HL-60 (cell line): Measurements from ENCODE around the gene MGAT5.

Experiments used
- DNase-seq, 2 experiments: peaks; one replicate each; pipeline ENCODE4 v3.0.0-alpha.2; 2010 to 2020; ENCODE audit warnings: low read depth in 1 of 2, low spot score in 1 of 2
- H3K27ac ChIP-seq: fragments of 250-450 bp; sonication (Bioruptor Pico); replicated peaks from 2 replicates; pipeline ENCODE4 v1.5.1; 2020; ENCODE audit warnings: mild to moderate bottlenecking, moderate library complexity
- H3K27me3 ChIP-seq: fragments of 250-450 bp; sonication (Bioruptor Pico); 2 replicates; pipeline ENCODE4 v1.5.1; 2021; ENCODE audit warnings: mild to moderate bottlenecking, moderate library complexity; ENCODE audit not compliant: insufficient read depth, poor library complexity, severe bottlenecking
- H3K4me3 ChIP-seq: replicated peaks from 2 replicates; pipeline ENCODE4 v1.5.1; 2011; ENCODE audit warnings: mild to moderate bottlenecking, control low read depth, low read length; ENCODE audit not compliant: insufficient read depth
- GABPA ChIP-seq: IDR thresholded peaks from 2 replicates; pipeline ENCODE4 v1.6.1; 2012; ENCODE audit warnings: low read depth
- POLR2AphosphoS5 ChIP-seq: IDR thresholded peaks from 2 replicates; pipeline ENCODE4 v1.6.1; 2012; ENCODE audit warnings: low read depth
- SPI1 ChIP-seq: IDR thresholded peaks from 2 replicates; pipeline ENCODE4 v1.6.1; 2012; ENCODE audit warnings: low read depth, mild to moderate bottlenecking, borderline replicate concordance
- TF ChIP-seq, protein P1 (sequence below): IDR thresholded peaks from 2 replicates; pipeline ENCODE4 v1.6.1; 2012; ENCODE audit warnings: low read depth; ENCODE audit not compliant: insufficient replicate concordance
- TF ChIP-seq, protein P2 (sequence below): IDR thresholded peaks from one replicate; pipeline ENCODE4 v1.5.1; 2011; ENCODE audit warnings: low read length, control low read depth, inconsistent platforms; ENCODE audit not compliant: insufficient read depth

The MGAT5 gene

DNA sequence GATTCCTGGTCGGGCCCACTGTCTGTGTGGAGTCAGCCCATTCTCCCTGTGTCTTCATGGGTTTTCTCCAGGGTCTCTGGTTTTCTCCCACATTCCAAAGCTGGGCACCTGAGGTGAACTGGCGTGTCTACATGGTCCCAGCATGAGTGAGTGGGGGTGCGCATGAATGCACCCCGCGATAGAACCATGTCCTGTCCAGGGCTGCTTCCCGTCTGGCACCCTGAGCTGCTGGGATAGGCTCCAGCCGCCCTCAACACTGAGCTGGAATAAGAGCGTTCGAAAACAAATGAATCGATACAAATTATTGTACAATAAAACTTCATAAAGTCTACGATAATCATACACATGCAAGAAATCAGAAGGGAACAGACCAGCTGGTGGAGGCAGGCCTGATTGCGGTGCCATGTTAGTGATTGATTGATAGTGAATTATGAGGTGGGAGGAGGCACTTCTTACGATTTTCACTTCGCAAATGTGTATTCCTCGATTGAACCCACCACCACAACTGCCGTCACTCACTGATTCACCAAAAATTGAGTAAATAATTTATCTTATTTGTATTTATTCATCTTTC lies 186.6 kb downstream of the MGAT5 start:
- Histone ChIP-seq H3K27me3 (no peaks in the 10 kb centered on the region), H3K27ac (no peak overlapping the region), H3K4me3 (no peak overlapping the region)
- DNase-seq, result no peak
- no peak for TF ChIP-seq SPI1
- TF ChIP-seq GABPA, result no peak
- no peak for TF ChIP-seq POLR2AphosphoS5
- TF ChIP-seq, protein P1, sequence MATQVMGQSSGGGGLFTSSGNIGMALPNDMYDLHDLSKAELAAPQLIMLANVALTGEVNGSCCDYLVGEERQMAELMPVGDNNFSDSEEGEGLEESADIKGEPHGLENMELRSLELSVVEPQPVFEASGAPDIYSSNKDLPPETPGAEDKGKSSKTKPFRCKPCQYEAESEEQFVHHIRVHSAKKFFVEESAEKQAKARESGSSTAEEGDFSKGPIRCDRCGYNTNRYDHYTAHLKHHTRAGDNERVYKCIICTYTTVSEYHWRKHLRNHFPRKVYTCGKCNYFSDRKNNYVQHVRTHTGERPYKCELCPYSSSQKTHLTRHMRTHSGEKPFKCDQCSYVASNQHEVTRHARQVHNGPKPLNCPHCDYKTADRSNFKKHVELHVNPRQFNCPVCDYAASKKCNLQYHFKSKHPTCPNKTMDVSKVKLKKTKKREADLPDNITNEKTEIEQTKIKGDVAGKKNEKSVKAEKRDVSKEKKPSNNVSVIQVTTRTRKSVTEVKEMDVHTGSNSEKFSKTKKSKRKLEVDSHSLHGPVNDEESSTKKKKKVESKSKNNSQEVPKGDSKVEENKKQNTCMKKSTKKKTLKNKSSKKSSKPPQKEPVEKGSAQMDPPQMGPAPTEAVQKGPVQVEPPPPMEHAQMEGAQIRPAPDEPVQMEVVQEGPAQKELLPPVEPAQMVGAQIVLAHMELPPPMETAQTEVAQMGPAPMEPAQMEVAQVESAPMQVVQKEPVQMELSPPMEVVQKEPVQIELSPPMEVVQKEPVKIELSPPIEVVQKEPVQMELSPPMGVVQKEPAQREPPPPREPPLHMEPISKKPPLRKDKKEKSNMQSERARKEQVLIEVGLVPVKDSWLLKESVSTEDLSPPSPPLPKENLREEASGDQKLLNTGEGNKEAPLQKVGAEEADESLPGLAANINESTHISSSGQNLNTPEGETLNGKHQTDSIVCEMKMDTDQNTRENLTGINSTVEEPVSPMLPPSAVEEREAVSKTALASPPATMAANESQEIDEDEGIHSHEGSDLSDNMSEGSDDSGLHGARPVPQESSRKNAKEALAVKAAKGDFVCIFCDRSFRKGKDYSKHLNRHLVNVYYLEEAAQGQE, result no peak

DNA sequence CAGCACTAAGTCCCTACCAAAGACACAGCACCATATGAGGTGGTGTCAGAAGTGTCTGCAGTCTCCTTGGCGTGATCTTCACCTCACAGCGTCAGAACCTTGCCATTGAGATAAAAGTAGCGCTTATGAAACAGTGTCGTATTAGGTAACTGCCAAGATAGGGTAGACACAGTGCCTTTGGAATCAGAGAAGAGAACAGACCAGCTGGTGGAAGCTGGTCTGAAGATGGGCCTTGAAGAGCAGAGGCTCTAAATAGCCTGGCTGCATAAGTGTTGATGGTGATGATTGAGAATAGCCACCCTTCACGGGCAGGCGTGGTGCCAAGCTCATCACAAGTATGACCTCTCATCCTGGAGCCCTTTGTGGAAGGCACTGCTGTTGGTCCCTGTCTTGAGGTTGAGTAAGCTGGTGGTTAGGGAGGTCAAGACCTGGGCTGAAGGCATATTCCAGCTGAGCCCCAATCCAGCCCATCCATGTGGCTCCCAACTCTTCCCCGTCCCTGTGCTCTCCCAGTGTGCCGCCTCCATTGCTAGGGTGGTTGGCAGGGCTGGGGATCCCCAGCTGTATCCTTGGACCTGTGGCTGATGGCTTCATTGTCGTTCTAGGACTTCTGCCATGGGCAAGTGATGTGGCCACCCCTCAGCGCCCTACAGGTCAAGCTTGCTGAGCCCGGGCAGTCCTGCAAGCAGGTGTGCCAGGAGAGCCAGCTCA lies 187.4 kb downstream of the MGAT5 start:
- Histone ChIP-seq H3K27me3 (no peaks in the 10 kb centered on the region), H3K4me3 (no peak overlapping the region), H3K27ac (no peak overlapping the region)
- TF ChIP-seq, protein P1, result no peak
- TF ChIP-seq GABPA (no peak), SPI1 (no peak), POLR2AphosphoS5 (no peak)
- TF ChIP-seq, protein P2, sequence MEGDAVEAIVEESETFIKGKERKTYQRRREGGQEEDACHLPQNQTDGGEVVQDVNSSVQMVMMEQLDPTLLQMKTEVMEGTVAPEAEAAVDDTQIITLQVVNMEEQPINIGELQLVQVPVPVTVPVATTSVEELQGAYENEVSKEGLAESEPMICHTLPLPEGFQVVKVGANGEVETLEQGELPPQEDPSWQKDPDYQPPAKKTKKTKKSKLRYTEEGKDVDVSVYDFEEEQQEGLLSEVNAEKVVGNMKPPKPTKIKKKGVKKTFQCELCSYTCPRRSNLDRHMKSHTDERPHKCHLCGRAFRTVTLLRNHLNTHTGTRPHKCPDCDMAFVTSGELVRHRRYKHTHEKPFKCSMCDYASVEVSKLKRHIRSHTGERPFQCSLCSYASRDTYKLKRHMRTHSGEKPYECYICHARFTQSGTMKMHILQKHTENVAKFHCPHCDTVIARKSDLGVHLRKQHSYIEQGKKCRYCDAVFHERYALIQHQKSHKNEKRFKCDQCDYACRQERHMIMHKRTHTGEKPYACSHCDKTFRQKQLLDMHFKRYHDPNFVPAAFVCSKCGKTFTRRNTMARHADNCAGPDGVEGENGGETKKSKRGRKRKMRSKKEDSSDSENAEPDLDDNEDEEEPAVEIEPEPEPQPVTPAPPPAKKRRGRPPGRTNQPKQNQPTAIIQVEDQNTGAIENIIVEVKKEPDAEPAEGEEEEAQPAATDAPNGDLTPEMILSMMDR, result no peak
- DNase-seq, result no peak

DNA sequence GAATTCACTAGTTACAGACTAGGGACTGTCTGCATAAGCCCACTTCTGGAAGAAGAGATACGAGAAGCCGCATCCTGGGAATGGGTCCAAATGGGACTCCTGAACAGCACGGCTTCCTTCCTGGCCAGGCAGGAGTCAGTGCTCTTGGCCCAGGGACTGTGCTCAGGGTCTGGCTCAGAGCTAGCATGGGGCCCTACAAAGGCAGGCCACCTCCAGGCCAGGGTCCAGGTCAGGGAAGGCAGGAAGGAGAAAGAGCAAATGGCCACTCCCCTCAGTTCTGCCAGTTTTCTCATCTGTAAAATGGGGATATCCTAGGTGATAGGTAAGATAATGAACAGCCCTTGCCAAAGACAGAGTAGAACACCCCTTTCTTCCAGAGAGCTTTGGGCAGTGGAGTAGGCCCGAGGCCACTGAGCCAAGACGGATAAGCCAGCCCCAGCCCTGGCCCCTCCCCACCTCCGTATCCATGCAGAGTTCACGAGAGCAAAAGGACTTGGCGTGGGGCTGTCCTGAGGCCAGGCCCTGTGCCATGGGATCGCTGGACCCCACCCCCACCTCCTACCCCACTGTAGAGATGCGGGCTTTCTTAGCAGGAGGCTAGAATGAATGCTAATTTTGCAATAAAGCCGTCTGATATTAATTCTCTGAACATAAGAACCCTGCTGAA lies 190.1 kb downstream of the MGAT5 start:
- TF ChIP-seq POLR2AphosphoS5 (no peak), GABPA (no peak), SPI1 (no peak)
- TF ChIP-seq, protein P2, result no peak
- TF ChIP-seq, protein P1, result no peak
- H3K27ac ChIP-seq, result no peak overlapping the region
- H3K4me3 ChIP-seq, result no peak overlapping the region
- DNase-seq, result no peak
- no peaks in the 10 kb centered on the region for H3K27me3 ChIP-seq
